Astrocyte of the spinal cord (primary cell): ENCODE measurements around the gene SMIM5.

Source experiments
- DNase-seq: peaks from one replicate; pipeline ENCODE4 v3.0.0; 2011; ENCODE audit warnings: low read depth, low spot score
- H3K4me3 ChIP-seq: 2 replicates; pipeline ENCODE4 v1.5.1; 2011; ENCODE audit warnings: low read depth, mild to moderate bottlenecking, low read length, moderate library complexity
- in situ Hi-C: cut with HindIII; loops from 2 replicates; pipeline ENCODE4 v1.10.0; 2017; ENCODE audit warnings: low sequenced_read_pairs
- TF ChIP-seq, protein P1 (sequence below): IDR thresholded peaks from 2 replicates; pipeline ENCODE4 v1.5.1; 2012; ENCODE audit warnings: low read depth, mild to moderate bottlenecking, low read length, inconsistent platforms

The SMIM5 gene

DNA sequence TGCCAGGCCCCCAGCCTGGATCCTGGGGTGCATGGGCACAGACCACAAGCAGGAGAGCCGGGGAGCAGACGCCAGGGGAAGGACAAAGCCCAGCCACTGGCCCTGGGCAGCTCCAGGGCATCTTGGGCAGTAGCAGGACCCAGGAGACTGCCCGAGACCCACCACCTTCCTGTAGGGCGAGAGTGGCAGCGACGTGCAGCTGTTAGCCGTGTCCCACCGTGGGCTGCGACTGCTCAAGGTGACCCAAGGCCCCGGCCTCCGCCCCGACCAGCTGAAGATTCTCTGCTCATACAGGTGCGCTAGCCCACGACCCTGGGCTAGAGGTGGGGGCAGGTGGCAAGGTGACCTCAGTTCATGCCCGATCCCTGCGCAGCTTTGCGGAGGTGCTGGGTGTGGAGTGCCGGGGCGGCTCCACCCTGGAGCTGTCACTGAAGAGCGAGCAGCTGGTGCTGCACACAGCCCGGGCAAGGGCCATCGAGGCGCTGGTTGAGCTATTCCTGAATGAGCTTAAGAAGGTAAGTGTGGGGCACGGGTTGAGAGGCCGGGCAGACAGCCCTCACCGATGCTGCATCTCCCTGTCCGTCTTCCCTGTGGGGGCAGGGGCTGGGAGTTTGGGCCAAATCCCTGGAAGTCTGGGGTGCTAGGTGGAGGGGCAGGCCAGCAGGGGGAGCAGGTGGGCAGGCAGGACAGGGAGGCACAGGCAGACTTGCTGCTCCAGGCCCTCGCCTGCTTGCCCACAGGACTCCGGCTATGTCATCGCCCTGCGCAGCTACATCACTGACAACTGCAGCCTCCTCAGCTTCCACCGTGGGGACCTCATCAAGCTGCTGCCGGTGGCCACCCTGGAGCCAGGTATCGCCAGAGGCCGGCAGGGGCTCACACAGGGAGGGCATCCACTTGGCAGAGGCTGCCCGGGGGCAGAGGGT is 13.5 kb upstream of the SMIM5 start:
- no peak overlapping the region for H3K4me3 ChIP-seq
- TF ChIP-seq, protein P1, sequence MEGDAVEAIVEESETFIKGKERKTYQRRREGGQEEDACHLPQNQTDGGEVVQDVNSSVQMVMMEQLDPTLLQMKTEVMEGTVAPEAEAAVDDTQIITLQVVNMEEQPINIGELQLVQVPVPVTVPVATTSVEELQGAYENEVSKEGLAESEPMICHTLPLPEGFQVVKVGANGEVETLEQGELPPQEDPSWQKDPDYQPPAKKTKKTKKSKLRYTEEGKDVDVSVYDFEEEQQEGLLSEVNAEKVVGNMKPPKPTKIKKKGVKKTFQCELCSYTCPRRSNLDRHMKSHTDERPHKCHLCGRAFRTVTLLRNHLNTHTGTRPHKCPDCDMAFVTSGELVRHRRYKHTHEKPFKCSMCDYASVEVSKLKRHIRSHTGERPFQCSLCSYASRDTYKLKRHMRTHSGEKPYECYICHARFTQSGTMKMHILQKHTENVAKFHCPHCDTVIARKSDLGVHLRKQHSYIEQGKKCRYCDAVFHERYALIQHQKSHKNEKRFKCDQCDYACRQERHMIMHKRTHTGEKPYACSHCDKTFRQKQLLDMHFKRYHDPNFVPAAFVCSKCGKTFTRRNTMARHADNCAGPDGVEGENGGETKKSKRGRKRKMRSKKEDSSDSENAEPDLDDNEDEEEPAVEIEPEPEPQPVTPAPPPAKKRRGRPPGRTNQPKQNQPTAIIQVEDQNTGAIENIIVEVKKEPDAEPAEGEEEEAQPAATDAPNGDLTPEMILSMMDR, result peak; percentile 63
- in situ Hi-C loops, result no loop called here
- DNase-seq, result peak; percentile 29

DNA sequence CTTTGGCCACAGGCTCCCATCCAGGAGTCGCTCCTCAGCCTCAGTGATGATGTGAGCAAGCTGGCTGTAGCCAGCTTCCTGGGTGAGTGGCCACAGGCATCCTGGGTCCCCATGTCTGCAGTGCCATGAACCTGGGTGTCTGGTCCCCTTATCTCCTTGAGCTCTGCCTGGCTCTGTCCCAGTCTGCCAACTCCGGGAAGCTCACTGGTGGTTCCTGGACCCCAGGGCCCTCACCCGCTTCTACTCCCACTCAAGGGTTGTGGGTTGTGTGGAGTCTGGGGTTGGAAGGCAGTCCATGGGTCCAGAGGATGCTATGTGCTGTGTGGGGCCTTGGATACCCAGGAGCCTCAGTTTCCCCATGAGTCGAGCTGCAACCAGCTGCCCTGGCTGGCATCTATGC is 11.7 kb upstream of the SMIM5 start:
- in situ Hi-C loops, result no loop called here
- no peak overlapping the region for H3K4me3 ChIP-seq
- TF ChIP-seq, protein P1, result no peak
- DNase-seq, result no peak

DNA sequence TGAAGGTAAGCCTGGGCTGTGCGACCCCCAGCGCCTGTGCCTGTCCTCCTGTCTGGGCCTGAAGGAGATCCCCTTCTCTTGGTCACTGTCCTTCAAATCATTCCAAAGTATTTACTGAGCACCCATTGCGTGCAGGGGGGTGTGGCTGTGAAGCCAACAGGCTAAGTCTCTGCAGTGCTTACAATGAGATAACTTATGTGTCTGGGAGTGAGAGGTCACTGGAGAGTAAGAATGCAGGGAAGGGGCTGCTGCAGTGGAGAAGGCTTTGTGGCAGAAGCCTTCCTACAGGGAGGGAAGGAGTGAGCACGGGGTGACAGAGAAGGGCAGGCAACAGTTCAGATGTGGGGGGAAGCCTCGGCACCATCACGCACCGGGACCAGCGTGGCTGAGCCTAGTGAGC is 11.2 kb upstream of the SMIM5 start:
- TF ChIP-seq, protein P1, result no peak
- in situ Hi-C loops, result no loop called here
- H3K4me3 ChIP-seq, result no peak overlapping the region
- DNase-seq, result no peak

DNA sequence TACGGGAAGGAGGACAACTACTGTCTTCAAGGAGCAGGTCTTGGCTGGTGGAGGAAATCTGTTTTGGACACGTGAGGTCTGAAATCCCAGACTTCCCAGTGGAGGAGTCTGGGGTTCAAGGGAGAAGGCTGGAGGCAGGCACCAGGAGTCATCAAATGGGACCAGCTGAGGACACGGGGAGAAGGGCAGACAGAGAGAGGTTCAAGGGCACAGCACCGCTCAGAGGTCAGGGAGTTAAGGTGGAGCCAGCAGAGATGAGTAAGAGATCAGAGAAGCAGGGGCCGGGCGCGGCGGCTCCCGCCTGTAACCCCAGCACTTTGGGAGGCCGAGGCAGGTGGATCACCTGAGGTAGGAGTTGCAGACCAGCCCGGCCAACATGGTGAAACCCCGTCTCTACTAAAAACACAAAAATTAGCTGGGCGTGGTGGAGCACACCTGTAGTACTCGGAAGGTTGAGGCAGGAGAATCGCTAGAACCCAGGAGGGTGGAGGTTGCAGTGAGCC is 10.4 kb upstream of the SMIM5 start:
- DNase-seq, result no peak
- in situ Hi-C loops, result no loop called here
- TF ChIP-seq, protein P1, result no peak

DNA sequence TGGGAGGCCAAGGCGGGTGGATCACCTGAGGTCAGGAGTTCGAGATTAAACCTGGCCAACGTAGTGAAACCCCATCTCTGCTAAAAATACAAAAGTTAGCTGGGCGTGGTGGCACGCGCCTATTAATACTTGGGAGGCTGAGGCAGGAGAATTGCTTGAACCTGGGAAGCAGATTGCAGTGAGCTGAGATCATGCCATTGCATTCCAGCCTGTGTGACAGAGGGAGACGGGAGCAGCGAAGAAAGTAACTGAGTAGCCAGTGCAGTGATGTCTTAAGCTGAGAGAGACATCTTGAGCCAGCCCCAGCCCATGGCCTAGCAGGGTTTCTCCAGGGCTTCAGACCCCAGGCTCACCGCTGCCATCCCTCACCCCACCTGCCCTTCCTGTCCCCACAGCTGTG is 9.8 kb upstream of the SMIM5 start:
- DNase-seq, result no peak
- TF ChIP-seq, protein P1, result no peak
- in situ Hi-C loops, result no loop called here

More for the DNA sequence above, 10.4 kb upstream of the SMIM5 start:
- no peak overlapping the region for H3K4me3 ChIP-seq

DNA sequence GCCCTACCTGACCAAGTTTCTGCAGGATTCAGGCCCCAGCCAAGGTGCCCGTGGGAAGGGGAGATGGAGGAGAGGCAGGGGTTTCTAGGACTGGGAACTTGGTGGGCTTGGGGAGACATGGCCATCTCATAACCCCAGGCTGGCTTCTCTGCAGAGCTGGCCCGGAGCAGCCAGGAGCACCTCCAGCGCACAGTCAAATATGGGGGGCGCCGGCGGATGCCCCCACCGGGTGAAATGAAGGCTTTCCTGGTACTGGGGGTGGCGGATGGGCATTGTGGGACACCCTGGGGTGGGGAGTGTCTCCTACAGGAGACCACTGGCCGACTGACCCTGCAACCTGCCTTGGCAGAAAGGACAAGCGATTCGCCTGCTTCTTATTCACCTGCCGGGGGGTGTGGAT is 9.2 kb upstream of the SMIM5 start:
- in situ Hi-C loops, result no loop called here
- TF ChIP-seq, protein P1, result no peak
- DNase-seq, result no peak
- H3K4me3 ChIP-seq, result no peak overlapping the region

More for the DNA sequence above, 9.8 kb upstream of the SMIM5 start:
- H3K4me3 ChIP-seq, result no peak overlapping the region
